GM19043 (cell line): ENCODE data around the gene EVC2.
"Not testable (repeated sequence)": the region's sequence is repeated elsewhere in the genome, so short reads cannot be mapped to it uniquely, and the experiment has no call there.

Experiments
- ATAC-seq: cut with Tn5 transposase; IDR thresholded peaks from one replicate; pipeline ENCODE4 v1.9.1; 2021; ENCODE audit warnings: low read depth; ENCODE audit not compliant: unreplicated experiment

The EVC2 gene

DNA sequence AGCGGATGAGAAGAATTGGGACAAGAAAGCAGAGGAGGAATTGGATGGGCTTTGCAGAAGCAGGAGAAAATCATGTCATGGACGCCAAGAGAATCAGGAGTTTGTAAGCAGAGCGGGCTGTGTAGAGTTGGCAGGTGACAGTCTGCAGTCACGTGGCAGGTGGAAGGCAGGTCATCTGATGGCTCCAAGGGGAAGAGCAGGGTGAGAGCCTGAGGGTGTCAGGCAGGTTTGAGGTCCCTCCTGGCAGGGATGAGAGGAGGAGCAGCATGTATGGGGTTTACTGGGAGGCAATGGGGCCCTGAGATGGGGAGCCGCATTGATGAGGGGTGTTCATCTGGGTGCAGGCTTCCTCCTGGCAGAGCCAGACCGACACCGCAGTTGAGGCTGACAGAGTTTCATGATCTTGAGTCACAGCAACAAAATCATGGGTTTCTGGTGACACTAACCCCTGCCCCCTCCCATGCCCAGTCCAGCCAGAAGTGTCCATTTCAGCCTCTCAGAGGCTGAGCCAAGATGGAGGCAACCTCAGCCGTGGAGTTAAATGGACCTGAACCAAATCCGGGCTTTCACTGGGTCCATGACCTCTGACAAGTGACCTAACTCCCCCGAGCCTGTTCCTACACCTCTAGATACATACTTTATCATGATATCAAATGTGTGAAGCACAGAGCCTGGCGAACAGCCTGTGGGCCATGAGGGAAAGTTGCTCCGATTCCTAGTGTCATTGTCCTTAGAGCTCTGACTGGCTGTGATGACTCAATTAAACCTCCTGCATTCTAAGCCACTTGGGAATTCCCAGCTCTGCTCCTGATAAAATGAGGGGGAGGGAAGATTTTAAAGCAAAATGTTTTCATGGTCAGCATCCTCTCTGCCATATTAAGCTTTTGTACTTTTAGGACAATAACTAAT lies 38.7 kb upstream of the EVC2 start:
- no peak for ATAC-seq

GRCh38 chr4:5746250-5746649 lies 37.9 kb upstream of the EVC2 start:
- no peak for ATAC-seq

GRCh38 chr4:5742968-5743367 lies 34.6 kb upstream of the EVC2 start:
- ATAC-seq: no peak

DNA sequence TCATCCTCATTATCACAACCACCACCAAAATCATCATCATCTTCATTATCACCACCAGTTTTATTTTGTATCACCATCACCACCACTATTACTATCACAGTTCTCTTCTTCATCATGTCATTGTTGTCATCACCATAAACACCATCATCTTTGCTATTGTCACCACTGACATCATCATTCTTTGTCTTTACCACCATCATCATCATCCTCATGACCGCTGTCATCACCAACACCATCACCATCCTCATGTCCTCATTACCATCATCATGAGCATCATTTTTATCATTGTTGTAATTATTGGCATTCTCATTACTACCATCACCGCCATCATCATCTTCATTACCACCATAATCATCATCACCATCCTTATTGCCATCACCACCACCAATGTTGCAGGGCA lies 34.0 kb upstream of the EVC2 start:
- no peak for ATAC-seq

DNA sequence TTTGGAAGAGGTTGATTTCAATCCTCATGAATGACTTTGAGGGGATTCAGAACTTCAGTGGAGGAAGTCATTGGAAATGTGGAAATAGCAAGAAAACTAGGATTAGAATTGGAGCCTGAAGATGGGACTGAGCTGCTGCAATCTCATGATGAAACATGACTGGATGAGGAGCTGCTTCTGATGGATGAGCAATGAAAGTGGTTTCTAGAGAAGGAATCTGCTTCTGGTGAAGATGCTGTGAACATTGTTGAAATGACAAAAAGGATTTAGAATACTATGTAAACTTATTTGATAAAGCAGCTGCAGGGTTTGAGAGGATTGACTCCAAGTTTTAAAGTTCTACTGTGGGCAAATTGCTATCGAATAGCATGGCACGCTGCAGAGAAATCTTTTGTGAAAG lies 29.7 kb upstream of the EVC2 start:
- no peak for ATAC-seq

- ATAC-seq: no peak
Observed at GRCh38 chr4:5735463-5735862, 27.1 kb upstream of the EVC2 start.

DNA sequence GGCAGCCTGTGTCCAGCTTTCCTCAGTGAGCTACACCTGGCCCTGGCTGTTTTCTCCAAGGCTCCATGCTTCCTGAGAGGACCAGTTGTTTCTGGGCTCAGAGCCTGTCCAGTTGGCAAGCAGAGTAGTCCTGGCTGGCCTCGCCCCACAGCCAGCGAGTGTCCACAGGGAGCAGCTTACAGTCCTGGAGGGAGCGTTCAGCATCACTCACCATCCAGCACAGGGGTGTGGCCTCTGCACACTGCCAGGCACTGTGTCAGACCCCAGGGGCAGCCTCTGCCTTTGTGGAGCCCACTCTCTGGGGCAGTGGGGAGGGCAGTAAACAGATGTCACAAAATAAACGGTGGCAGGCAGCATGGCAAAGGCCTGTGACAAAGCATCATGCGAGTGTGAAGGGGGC lies 26.5 kb upstream of the EVC2 start:
- no peak for ATAC-seq

GRCh38 chr4:5732158-5732557 lies 23.8 kb upstream of the EVC2 start:
- ATAC-seq: no peak

GRCh38 chr4:5730993-5731990 lies 22.9 kb upstream of the EVC2 start:
- no peak for ATAC-seq

DNA sequence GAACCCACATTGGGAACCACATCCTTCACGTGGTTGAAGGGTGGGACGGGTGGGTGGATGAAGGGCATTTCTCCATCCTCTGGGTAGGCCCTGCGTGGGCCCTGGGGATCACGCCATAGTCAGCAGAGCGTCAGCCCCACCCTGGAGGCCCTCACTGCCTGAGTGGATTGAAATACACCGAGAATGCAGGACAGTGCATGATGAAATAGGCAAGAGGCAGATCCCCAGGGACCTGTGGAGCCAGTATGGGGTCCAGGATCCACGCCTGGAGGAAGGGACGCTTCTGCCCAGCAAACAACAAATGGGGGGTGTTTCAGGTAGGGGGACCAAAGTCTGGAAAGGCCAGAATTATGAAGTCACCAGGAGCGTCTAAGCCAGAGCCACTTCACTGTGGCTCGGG lies 22.1 kb upstream of the EVC2 start:
- ATAC-seq: no peak

- ATAC-seq: not testable (repeated sequence)
Observed at GRCh38 chr4:5728412-5728811, 20.1 kb upstream of the EVC2 start.

DNA sequence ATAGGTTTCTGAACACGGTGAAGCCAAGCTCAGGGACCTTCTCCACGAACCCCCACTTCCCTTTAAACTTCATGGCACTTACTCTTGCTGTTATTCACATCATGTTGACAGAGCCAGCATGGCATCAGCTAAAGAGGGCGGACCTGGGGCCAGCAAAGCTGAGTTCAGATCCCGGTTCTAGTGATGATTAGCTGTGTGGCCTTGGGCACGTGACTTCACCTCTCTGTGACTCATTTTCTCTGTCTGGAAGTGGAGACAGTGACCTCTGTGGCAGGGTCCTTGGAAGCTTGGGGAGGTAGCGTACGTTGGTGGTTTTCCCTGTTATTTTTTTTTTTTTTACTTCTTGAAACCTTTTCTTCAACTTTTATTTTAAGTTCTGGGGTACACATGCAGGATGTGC lies 16.0 kb upstream of the EVC2 start:
- ATAC-seq: no peak

DNA sequence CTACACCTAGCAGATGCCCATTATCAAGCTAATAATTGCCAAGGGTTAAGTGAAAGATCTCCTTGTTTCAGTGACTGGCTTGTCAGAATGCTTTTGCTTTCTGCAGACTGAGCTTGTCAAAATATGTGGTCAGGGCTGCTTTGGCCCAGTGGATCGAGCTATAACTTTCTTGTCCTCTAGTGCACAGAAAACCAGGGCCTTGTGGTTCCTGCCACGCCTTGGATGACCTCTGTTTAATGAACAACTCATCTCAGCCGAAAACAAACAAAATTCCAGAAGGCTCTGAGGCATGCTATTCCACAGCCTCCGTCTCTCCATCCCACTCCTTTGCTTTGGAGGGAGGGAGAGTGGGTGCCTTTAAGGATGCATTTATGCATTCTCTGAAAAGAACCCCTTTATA lies 14.0 kb upstream of the EVC2 start:
- ATAC-seq: no peak

DNA sequence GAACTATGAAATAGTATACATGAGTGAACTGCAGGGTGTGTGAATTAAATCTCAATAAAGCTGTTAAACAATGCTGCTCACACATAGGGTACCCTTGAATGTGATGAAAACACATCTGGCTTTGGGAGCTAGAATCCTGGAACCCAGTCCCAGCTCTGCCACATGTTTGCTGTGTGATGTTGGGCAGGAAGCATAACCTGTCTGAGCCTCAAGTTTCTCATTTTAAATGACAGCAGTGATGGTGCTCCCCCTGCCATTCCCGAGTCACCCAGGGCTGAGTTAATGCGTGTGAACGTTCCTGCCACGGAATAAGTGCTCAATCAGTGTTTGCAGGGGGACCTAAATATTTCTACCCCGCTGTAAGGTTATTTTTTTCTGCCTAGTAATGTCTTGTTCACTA lies 13.6 kb upstream of the EVC2 start:
- ATAC-seq: no peak

GRCh38 chr4:5720980-5721379 lies 12.6 kb upstream of the EVC2 start:
- ATAC-seq: no peak

DNA sequence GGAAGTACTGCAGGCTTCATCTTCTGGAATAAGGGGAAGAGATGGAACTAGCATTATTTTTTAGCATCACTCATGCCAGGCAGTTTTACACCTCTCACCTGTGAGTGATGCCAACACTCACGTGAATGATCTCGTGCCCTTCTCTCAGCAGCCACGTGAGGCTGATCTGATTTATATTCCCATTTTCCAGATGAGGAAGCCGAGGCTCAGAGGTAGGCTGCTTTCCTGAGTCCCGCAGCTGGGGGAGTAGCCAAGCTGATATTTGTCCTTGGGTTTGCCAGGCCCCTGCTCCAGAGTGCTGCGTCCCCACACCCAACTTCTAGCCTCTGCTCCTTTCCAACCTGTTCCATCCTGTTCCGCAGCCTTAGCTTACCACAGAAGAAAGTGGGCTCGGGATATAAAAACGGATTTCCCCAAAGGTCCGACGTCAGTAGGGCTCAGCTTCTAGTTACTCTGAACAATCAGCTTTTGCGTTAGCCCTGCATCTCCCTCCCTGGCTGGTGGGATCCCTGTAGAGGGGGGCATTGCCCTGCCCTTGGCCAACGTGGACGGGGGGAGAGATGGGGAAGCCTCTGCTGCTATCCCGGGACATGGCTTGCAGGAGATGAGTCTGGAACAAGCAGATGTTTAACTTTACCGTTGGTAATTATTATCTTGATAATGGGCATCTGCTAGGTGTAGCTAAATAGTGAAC lies 11.9 kb upstream of the EVC2 start:
- ATAC-seq: no peak

DNA sequence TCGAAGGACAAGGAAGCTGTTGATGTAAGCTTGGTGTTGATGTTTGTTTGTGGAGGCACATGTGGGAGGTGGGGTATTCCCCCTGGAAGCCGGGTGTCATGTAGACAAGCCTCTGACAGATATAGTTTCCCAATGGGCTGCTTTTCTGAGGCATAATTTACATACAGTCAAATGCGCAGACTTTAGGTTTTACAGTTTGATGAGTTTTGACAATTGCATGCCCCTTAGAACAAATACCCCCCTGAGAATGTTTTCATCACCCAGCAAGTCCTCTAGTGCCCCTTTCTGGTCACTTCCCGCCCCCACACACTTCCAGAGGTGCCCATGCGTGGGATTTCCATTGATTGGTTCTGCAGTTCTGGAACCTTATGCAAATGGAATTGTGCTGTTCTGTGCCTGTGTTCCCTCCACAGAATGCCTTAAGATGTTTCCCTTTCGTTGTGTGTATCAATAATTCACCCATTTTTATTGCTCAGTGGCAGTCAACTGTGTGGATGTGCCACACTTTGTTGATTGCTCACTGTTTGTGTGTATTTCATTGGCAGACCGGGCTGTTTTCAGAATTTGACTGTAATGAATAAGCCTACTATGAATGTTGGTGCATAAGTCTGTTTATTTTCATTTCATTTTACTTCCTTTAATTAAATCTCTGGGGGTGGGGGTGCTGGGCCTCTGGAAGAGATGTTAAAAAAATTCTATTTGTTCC lies 11.1 kb upstream of the EVC2 start:
- no peak for ATAC-seq

- ATAC-seq: no peak
Observed at GRCh38 chr4:5718411-5718810, 10.1 kb upstream of the EVC2 start.

GRCh38 chr4:5717449-5718158 lies 9.2 kb upstream of the EVC2 start:
- no peak for ATAC-seq

GRCh38 chr4:5716391-5716790 lies 8.0 kb upstream of the EVC2 start:
- no peak for ATAC-seq
